Cardiac ventricle fibroblast (primary cell): ENCODE data around the gene REEP1. TPM values are rescaled to one million over a fixed set of nuclear protein-coding genes. Genes with fewer than 3 reads are reported as not detected.

Experiments
- total RNA-seq: library from RNA; depleted of rRNA; stranded (reverse); fragments of >200 nt; gene quantifications from 2 replicates; pipeline ENCODE4 v1.2.3, GENCODE V29; 2015

The REEP1 gene, protein sequence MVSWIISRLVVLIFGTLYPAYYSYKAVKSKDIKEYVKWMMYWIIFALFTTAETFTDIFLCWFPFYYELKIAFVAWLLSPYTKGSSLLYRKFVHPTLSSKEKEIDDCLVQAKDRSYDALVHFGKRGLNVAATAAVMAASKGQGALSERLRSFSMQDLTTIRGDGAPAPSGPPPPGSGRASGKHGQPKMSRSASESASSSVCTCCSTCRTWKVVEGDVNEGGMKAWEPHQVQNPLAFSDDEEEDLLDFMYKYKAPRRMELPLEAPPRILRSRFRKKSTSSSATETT
- not detected in 2 replicates for total RNA-seq

GRCh38 chr2:86337244-86337835, at the start of gene REEP1:
Gene REEP1, minus strand, starts transcription at chr2:86337626. Its CDS starts 116 bp downstream, at chr2:86337510.

DNA sequence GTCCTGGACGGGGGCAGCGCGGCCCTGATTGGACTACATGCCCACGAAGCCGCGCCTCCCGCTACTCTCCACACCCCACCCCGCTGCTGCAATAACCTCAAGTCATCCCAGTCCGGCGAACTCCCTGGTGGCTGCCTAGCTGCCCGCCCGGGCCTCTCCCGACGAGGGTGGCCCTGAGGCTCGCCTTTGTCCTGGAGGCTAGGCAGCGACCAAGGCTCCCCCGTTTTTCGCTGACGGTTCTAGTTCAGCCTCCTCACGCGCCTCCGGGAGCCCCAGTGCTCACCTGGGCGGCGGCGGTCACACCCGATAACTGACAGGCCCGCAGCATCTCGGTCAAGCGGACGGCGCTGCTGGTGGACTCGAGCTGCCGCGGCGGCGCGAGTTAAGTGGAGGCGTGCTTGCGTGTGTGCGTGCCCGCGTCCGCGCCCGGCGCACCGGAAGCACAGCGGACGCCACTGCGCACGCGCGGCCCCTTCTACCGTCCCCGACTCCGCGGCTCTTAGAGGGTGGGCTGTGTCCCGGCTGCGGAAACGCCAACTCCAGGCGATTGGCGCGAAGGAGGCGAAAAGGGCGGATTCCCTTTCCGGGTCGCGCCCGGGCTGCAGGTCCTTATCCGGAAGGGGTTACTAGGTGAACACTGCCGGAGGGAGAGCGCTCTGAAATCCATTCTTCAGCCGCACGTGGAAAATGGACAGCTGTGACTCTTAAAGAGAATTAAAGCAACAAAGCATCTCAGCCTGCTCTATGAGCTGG, 142.2 kb downstream of the REEP1 start, which contains the start of gene IMMT:
TSS of gene IMMT (minus strand) at position 408 of the 753 bp plus-strand sequence. CDS start at position 328, 80 bp downstream.

Other genes starting within 250 kb of the REEP1 start
- gene POLR1A, start 231.7 kb downstream of the REEP1 start, total RNA-seq: 26.2 and 28.4 TPM in 2 replicates
- 29.2 and 31.0 TPM in 2 replicates for gene PTCD3, start 231.4 kb downstream of the REEP1 start, total RNA-seq
- gene IMMT, start 142.2 kb downstream of the REEP1 start, total RNA-seq: 41.2 and 43.5 TPM in 2 replicates
- 9.9 and 16.0 TPM in 2 replicates for gene MRPL35, start 138.2 kb downstream of the REEP1 start, total RNA-seq
- gene KDM3A, start 103.7 kb upstream of the REEP1 start, total RNA-seq: 19.1 and 21.8 TPM in 2 replicates
- gene CHMP3, start 225.8 kb upstream of the REEP1 start, total RNA-seq: 42.2 and 42.6 TPM in 2 replicates